Hematopoietic multipotent progenitor cell treated with erythropoietin and hydrocortisone succinate and interleukin-3 and kit ligand, for 8 days (in vitro differentiated cells): Measurements from ENCODE around the gene ZNF469.

Source experiments
- DNase-seq: peaks from one replicate; pipeline ENCODE4 v3.0.0-alpha.2; 2015

Gene ZNF469

DNA sequence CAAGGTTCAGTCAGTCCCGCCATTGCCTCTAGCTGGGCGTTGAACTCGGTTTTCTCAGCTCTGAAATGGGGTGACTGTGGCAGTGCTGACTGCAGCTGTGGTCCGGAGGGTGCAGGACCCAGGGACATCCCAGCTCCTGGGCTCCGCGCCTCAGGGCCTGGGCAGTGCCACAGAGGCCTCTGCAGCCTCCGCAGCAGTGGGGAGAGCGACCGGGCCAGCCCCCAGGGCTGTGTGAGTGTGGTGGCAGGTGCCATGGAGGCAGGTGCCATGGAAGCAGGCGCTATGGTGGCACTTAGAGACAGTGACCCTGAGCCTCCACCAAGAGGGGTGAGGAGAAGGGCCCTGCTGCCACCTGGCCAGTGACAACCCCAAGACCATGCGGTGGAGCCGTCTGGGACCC lies 30.9 kb downstream of the ZNF469 start:
- DNase-seq, result no peak

DNA sequence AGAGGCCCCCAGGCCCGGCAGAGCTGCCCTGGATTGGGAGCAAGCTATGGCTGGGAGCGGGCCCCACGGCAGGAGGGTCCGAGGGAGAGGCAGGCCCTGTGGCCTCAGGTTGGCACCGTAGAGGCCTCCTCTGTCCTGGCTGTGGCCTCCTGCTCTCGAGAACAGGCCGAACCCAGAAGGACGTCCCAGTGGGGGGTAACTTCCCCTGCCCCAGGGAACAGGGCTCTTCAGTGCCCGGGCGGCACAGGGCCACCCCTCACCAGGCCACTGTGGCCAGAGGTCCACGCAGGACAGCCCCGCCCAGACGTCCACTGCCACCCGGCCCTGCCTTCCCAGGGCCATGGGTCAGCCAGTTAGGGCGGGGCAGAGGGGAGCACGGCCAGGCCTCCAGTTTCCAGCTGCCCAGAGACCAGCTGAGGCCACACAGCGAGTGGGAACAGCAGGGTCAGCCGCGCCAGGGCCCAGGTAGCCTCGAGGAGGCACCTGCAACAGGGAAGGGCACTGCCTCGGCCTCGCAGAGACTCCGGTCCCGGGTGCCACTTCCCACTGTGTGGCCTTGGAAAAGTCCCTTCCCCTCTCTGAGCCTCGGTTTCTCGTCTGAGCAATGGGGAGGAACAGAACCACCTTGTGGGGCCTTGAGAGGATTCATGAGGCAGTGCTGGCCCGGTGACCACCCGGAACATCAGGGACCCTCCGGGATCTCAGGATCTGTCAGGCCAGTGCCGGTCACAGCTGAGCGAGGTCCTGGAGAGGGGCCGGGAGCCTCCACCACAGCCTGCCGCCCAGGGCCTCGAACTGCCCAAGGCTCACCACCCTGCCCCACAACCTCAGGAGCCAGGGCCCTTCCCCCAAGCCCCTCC lies 32.0 kb downstream of the ZNF469 start:
- DNase-seq, result no peak

DNA sequence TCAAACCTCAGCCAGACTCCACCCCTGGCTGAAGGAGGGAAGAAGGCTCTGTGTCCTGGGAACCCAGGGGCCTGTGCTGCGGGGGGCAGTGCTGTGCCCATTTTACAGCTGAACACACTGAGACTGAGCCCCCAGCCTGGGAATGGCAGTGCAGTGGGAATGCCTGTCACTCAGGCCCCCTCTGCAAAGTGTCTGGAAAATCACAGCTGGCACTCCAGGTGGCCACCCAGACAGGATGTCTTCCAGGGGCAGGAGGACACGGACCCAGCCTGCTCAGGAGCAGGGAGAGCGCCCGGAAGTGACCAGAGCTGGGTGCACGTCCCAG lies 32.6 kb downstream of the ZNF469 start:
- no peak for DNase-seq

DNA sequence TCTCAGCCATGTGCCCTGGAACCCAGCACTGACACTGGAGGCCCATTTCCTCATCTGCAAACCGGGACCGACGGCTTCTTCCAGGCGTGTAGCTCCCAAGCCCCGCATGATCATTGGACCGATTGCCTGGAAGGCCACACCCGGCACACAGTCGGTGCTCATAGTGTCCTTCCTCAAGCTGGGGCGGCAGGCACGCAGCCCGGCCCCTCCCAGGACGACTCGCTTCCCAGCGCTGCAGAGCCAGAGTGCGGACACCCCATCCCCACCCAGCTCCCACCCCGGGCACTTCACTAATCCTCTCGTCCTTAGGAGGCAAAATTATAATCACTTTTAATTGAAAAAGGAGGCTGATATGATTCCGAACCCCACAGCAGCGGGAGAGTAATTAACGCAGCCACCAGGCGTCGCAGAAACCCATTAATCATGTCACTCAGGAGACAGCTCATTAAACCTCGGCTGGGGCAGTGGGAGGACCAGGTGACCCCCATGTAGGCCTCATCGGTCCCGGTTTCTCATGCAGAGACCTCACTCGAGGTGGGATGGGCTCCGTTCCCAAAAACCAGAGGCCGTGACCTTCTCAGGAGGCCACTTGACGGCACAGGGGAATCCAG lies 33.1 kb downstream of the ZNF469 start:
- DNase-seq, result no peak

DNA sequence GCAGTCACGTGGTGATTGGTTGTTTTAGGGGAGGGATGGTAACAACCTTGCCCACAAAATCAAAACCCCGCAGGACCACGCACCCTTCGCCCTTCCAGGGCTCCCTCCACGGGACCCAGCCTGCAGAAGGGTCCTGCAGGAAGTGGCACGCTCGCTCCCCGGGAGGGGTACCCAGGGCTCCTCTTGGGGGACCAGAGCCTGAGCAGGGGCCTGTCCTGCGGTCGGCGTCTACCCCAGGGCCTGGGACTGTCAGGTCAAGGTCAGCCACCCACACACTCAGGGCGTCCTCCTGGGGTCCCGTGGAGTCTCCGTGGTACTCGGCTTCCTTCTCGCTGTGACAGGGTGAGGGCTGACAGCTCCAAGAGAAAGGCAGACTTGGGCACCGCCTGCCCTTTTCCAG lies 33.9 kb downstream of the ZNF469 start:
- no peak for DNase-seq

DNA sequence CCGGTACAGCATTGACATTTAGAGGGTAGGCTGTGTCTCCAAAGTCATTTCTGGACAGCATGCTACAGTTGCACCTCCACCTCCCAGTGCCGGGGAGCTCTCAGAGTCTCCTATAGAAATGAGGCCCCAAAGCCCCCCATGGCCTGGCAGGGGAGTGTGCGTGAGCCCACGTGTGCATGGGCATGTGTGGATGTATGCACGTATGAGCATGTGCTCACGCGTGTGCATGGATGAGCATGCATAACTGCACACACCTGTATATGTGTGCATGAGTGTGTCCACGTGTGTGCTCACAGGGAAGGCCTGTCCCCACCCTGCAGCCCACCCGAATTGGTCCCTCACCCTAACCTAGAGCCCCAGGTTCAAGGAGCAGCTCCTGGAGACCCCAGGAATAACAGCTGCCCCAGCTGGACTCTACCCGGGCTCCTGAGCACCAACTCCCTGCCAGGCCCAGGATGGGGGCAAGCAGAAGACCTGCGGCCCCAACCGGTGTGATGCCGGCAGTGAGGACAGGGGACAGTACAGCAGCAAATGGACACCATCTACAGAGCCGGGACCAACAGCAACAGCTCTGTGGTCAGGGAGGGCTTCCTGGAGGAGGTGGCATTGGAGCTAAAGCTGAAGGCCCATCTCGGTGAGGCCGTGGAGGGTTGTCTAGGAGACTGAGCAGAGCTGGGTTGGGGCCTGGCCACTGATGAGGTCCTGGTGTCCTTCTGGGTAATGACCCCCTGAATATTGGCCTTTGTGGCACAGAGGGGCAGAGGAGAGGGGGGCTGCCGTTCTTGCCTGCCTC lies 35.1 kb downstream of the ZNF469 start:
- DNase-seq, result no peak

DNA sequence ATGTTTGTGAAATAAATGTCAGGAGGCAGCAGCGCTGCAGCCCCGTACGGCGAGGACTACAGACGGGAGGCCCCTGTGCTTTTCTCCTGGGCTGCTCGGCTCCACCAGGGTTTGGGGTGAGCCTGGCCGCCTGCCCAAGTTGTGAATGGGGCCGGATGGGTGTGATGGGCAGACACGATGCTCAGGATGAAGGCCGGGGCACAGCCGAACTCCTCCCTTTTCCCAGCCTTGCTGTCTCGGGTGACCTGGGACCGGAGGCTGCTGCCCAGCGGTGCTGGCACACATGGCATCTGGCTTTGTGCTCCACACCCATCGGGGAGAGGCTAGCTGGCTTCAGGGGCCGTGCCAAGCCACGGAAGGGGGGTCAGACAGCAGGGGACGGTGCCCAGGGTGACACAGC lies 36.1 kb downstream of the ZNF469 start:
- DNase-seq, result no peak

DNA sequence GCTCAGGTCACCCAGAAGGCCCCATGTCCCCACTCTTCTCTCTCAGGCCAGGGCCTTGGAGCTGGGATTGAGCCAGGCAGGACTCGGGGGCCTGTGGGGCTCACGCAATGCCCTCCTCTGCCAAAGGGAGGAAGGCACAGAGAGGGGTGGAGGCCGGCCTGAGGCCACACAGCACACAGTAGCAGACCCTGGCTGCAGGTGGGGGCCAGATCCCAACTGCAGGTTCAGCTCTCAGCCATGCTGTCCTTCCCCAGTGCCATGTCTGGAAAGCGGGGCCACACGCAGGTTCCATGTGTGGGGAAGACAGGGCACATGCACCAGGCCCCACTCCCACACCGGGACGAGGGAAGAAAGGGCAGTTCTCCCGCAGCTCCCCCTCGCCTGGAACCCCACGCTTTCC lies 37.0 kb downstream of the ZNF469 start:
- DNase-seq, result no peak

DNA sequence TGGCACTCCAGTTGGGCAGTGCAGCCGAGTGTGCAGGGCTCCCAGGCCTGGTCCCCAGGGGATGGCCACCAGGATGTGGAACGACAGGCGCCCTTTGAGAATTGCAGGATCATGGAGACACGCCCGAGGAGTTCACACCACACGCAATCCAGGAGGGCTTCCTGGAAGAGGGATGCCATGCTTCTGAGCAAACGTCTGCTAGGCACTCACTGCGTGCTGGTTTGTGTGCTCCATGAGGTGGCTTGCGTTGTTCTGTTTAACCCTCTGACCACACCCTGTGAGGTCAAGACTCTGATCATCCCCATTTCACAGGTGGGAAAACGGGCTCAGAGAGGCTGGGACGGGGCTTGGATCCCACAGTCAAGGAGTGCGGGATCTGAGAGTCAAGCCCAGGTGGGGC lies 37.7 kb downstream of the ZNF469 start:
- DNase-seq, result no peak

DNA sequence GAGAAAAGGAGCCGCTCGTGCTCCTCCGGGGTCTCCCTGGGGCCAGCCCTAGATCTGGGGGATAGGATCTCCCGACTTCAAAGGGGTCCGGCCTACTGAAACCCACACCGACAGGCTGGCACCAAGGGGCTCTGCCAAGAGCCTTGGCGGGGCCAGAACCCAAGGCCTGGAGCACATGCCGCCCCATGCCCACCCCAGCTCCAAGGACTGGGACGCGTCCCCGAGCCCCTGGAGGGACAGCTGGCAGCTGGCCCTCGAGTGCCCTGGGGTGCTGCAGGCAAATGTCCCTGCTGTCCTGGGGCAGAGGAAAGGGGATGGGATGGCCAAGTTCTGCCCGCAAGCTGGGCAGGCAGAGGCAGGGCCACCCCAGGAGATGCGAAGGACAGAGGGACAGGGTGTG lies 38.5 kb downstream of the ZNF469 start:
- no peak for DNase-seq

DNA sequence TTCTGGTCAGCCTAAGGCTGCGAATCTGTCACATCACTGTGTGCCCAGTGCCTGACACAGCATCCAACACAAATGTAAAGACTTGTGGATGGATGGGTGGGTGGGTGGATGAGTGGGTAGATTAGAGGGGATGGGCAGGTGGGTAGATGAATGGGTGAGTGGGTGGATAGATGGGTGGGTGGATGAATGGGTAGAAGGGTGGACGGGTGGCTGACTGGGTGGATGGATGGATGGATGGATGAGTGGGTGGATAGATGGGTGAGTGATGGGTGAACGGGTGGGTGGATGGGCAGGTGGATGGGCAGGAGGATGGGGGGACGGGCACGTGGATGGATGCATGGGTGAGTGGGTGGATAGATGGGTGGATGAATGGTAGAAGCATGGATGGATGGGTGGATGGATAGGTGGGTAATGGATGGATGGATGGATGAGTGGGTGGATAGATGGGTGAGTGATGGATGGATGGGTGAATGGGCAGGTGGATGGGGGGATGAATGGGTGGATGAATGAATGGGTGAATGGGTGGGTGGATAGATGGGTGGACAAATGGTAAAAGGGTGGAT lies 39.2 kb downstream of the ZNF469 start:
- DNase-seq, result no peak

DNA sequence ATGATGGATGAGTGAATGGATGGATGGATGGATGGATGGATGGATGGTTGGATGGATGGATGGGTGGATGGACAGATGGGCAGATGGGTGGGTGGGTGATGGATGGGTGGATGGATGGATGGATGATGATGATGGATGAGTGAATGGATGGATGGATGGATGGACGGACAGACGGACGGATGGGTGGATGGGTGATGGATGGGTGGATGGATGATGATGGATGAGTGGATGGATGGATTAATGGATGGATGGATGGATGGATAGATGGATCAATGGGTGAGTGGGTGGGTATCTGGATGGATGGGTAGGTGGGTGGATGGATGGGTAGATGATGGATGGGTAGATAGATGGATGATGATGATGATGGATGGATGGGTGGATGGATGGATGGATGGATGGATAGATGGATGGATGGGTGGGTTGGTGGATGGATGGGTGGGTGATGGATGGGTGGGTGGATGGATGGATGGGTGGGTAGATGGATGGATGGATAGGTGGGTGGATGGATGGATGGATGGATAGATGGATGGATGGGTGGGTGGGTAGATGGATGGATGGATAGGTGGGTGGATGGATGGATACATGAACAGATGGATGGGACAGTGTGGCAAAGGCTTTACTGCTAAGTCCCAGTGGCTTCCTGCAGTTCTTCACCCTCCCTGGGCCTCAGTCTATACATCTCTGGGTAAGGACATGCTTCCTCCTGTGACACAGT lies 40.1 kb downstream of the ZNF469 start:
- no peak for DNase-seq

DNA sequence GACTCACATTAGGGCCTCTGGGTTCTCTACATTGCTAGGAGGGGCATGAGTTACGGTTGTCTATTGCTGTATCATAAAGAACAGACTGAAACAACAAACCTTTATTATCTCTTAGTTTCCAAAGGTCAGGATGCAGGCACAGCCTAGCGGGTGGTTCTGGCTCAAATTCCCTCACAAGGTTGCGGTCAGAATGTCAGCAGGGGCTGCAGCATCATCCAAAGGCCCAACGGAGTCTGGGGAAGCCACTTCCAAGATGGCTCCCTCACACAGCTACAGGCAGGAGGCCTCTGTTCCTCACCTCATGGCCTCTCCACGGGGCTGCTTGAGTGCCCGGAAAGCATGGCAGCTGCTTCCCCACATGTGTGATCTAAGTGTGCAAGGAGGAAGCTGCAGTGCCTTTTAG lies 40.7 kb downstream of the ZNF469 start:
- no peak for DNase-seq

DNA sequence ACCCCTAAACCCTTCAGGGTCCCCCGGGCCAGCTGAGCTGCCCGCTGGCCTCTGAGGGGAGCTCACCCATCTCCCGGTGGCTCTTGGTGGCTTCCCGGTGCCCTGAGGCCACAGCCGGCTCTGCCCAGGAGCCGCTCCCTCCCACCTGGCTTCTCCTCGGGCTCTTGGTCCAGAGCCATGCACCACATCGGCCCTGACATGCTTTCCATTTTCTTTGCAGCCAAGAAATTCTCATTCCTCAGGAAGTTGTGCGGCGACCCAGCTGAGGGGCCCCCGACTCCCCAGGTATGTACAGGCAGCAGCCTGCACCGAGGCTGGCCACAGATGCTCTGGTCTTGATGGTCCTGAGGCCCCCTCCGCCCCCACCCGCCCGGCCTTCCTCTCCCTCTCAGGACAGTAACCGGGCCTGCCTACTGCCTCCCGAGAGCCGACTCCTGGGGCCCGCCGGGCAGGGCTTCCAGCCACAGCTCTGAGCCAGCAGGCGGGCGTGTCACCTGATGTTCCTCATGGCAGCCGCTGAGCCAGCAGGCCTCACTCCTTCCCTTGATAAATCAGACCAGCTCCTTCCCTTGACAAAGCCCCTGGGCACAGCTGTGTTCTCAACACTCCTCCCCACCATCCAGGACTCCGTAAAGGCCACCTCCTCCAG lies 42.0 kb downstream of the ZNF469 start:
- DNase-seq, result no peak

DNA sequence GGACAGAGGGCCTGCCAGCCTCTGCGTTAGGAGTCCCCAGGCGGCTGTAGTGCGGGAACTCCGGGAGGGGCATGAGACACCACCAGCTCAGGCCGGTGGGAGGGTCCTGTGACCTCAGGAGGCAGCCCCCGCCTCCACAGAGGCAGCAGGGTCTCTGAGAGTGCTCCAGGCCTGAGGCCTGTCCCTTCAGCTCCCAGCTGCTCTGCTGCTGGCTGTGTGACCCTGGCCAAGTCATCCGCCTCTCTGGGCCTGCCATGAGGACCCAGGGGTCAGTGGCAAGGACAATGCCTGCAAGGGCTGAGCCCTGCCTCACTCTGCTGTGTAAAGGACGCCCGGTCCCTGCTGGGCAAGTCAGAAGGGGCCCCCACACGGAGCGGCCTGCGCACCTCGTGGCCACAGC lies 43.3 kb downstream of the ZNF469 start:
- no peak for DNase-seq

DNA sequence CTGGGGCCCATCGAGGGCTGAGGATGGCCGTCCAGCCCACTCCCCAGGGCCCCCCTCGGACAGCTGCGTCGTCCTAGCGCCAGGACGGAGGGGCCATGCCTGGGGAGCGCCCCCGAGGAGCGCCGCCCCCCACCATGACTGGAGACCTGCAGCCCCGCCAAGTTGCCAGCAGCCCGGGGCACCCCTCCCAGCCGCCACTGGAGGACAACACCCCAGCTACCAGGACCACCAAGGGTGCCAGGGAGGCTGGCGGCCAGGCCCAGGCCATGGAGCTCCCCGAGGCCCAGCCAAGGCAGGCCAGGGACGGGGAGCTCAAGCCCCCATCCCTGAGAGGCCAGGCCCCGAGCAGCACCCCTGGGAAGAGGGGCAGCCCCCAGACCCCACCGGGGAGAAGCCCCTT lies 44.6 kb downstream of the ZNF469 start:
- DNase-seq, result no peak

DNA sequence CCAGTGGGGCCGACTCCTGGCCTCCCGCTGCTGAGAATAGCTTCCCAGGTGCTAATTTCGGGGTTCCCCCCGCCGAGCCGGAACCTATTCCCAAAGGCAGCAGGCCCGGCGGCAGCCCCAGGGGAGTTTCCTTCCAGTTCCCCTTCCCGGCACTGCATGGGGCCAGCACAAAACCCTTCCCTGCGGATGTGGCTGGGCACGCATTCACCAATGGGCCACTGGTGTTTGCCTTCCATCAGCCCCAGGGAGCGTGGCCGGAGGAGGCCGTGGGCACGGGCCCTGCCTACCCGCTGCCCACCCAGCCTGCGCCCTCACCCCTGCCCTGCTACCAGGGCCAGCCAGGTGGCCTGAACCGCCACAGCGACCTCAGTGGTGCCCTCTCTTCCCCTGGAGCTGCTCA lies 45.4 kb downstream of the ZNF469 start:
- DNase-seq, result no peak

DNA sequence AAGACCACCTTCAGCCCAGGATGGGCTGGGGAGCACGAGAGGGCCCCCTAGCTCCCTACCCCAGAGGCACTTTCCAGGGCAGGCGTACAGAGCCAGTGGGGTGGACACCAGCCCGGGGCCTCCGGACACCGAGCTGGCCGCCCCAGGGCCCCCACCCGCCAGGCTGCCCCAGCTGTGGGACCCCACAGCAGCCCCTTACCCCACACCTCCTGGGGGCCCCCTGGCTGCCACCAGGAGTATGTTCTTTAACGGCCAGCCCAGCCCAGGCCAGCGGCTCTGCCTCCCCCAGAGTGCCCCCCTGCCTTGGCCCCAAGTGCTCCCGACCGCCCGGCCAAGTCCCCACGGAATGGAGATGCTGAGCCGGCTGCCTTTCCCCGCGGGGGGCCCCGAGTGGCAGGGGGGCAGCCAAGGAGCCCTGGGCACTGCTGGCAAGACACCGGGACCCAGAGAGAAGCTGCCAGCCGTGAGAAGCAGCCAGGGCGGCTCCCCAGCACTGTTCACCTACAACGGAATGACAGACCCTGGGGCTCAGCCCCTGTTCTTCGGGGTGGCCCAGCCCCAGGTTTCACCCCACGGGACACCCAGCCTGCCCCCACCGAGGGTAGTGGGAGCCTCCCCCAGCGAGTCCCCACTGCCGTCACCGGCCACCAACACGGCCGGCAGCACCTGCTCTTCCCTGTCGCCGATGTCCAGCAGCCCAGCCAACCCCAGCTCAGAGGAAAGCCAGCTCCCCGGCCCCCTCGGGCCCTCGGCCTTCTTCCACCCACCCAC lies 46.0 kb downstream of the ZNF469 start:
- no peak for DNase-seq

DNA sequence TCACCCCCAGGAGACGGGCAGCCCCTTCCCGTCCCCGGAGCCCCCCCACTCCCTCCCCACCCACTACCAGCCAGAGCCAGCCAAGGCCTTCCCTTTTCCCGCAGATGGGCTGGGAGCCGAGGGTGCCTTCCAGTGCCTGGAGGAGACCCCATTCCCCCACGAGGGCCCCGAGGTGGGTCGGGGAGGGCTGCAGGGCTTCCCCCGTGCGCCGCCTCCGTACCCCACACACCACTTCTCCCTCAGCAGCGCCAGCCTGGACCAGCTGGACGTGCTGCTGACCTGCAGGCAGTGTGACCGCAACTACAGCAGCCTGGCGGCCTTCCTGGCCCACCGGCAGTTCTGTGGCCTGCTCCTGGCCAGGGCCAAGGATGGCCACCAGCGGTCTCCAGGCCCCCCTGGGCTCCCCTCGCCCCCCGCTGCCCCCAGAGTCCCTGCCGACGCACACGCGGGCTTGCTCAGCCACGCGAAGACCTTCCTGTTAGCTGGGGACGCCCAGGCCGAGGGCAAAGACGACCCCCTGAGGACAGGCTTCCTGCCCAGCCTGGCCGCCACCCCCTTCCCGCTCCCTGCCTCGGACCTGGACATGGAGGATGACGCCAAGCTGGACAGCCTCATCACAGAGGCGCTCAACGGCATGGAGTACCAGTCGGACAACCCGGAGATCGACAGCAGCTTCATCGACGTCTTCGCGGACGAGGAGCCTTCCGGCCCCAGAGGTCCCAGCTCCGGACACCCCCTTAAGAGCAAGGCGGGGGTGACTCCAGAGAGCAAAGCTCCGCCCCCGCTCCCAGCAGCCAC lies 46.8 kb downstream of the ZNF469 start:
- DNase-seq, result no peak

DNA sequence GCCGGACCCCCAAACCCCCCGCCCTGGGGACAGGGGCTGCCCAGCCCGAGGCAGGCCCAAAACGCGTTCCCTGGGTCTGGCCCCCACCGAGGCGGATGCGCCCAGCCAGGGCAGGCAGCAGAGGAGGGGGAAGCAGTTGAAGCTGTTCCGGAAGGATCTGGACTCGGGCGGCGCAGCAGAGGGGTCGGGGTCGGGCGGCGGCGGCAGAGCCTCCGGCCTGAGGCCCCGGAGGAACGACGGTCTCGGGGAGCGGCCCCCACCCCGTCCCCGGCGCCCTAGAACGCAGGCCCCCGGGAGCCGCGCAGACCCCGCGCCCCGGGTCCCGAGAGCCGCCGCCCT lies 47.4 kb downstream of the ZNF469 start:
- DNase-seq, result no peak
